Measurements from ENCODE around the gene ANKH. TPM values are rescaled to one million over a fixed set of nuclear protein-coding genes. Genes with fewer than 3 reads are reported as not detected.

ANKH gene
- total RNA-seq (71.1 and 71.3 TPM in 2 replicates), polyA plus RNA-seq (6.3 and 13.7 TPM in 2 replicates), polyA minus RNA-seq (16.8 and 19.0 TPM in 2 replicates)
- 10.3 TPM for total RNA-seq (2013)

DNA sequence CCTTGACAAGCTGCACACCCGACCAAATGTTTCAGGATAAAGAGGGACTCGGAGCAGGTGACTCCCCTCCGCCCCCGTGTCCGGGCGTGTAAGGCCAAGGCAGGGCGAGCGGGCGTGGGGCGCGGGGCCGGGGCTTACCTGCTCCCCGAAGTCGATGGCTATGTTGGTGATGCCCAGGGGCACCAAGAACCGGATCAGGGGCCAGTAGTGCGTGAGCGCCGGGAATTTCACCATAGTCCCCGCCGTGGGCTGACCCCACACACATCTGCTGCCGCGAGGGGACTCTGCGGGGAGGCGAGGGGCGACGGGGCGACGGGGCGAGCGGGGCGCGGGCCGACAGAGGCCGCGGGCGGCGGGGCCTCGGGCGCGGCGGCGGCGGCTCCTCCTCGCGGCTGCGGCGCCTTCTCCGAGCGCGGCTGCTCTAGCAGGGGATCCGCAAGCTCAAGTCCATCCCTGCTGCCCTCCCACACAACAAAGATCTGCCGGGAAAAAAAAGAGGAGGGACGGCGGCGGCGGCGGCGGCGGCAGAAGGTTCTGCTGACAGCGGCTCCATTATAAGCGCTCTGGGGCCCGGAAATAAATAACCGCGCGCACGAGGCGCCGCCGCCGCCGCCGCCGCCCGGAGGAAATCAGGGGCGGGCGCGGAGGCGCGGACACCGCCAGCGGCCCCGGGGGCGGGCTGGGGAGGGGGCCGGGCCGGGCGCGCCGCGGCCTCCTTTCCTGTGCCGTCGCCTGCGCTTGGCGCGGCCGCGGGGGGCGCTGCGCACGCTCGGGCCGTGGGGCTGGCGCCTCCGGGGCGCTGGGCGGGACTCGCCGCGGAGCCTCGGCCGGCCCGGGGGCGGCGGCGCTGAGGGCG is at the start of gene ANKH:
TSS of gene ANKH (minus strand) at position 565 of the 856 bp plus-strand sequence. CDS start at position 234, 331 bp downstream.
- peak within 1 kb of the TSS; percentile 73 for H3K9ac ChIP-seq (ENCODE audit: low read length)
- peaks cover 6% of the 10 kb centered on the region for H4K20me1 ChIP-seq (ENCODE audit: control insufficient read depth, insufficient read depth, low read length, poor library complexity, severe bottlenecking)
- peak within 1 kb of the TSS; percentile 24 to 74 for H3K27ac ChIP-seq (ENCODE audit: low read length in 2 of 2)
- H3K36me3 ChIP-seq (replicated peaks in 1 of 2; ENCODE audit: control extremely low read depth in 1 of 2, control insufficient read depth in 1 of 2, extremely low read depth in 1 of 2, insufficient read depth in 2 of 2, low read length in 1 of 2): no peaks in the 10 kb centered on the region
- DNase-seq (peak; percentile 90), ATAC-seq (ENCODE audit: low read depth) (peak; percentile 87)
- peak within 1 kb of the TSS; percentile 94 for H3K4me2 ChIP-seq (replicated peaks; ENCODE audit: low read depth, low read length, poor library complexity, severe bottlenecking)
- no peak for TF ChIP-seq EZH2 (IDR thresholded peaks at IDR 0.05; ENCODE audit: borderline replicate concordance, insufficient read depth, low read depth, low read length, poor library complexity, severe bottlenecking)
- TF ChIP-seq, protein P1, sequence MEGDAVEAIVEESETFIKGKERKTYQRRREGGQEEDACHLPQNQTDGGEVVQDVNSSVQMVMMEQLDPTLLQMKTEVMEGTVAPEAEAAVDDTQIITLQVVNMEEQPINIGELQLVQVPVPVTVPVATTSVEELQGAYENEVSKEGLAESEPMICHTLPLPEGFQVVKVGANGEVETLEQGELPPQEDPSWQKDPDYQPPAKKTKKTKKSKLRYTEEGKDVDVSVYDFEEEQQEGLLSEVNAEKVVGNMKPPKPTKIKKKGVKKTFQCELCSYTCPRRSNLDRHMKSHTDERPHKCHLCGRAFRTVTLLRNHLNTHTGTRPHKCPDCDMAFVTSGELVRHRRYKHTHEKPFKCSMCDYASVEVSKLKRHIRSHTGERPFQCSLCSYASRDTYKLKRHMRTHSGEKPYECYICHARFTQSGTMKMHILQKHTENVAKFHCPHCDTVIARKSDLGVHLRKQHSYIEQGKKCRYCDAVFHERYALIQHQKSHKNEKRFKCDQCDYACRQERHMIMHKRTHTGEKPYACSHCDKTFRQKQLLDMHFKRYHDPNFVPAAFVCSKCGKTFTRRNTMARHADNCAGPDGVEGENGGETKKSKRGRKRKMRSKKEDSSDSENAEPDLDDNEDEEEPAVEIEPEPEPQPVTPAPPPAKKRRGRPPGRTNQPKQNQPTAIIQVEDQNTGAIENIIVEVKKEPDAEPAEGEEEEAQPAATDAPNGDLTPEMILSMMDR (IDR thresholded peaks at IDR 0.05): no peak
- peaks cover 5% of the 10 kb centered on the region for H3K79me2 ChIP-seq (ENCODE audit: control insufficient read depth, insufficient read depth, low read length)
- H3K4me3 Mint-ChIP-seq: peak within 1 kb of the TSS; percentile 94
- peak within 1 kb of the TSS; percentile 88 for H3K27ac Mint-ChIP-seq
- peak within 1 kb of the TSS; percentile 88 for H2AFZ ChIP-seq (ENCODE audit: insufficient read depth, low read depth, low read length, poor library complexity, severe bottlenecking)
- peaks cover 25% of the 10 kb centered on the region for H3K4me1 Mint-ChIP-seq
- H3K27me3 Mint-ChIP-seq: peaks cover 9% of the 10 kb centered on the region
- no peaks in the 10 kb centered on the region for H3K9me3 Mint-ChIP-seq (ENCODE audit: insufficient read depth)
- H3K27me3 ChIP-seq (replicated peaks in 1 of 4; ENCODE audit: control extremely low read depth in 1 of 4, control insufficient read depth in 3 of 4, insufficient read depth in 4 of 4, low read length in 3 of 4): peaks cover 0 to 3% (median 0%) of the 10 kb centered on the region in 4 experiments
- ChIA-PET POLR2A (interaction anchor here (0.6 to 0.7 kb wide), 3 partner anchors 58 to 721 kb away, joined by 3 to 4 read pairs (median 4); no protein-coding TSS in a partner anchor), CTCF (interaction anchor here (0.7 to 5.4 kb wide), 9 partner anchors 9 to 188 kb away, joined by 3 to 53 read pairs (median 6); no protein-coding TSS in a partner anchor)
- intact Hi-C loops (cut with micrococcal nuclease): loop anchor here (1.0 to 5.0 kb wide), 5 partner anchors 62 to 529 kb away; partner anchors contain the start of gene OTULIN
- WGBS (ENCODE audit: insufficient coverage): under 1% methylated on average over 115 of the region's 115 CpGs
- H3K4me1 ChIP-seq (ENCODE audit: control insufficient read depth in 2 of 2, insufficient read depth in 2 of 2, low read length in 2 of 2): peaks cover 13 to 22% of the 10 kb centered on the region in 2 donors
- H3K4me3 ChIP-seq (ENCODE audit: control extremely low read depth in 1 of 5, extremely low read depth in 1 of 5, insufficient read depth in 1 of 5, low read depth in 2 of 5, low read length in 4 of 5): peak within 1 kb of the TSS; percentile 7 to 86 (median 64)
- no peaks in the 10 kb centered on the region for H3K9me3 ChIP-seq (ENCODE audit: control extremely low read depth in 1 of 3, control insufficient read depth in 2 of 3, insufficient read depth in 1 of 3, low read length in 2 of 3)

DNA sequence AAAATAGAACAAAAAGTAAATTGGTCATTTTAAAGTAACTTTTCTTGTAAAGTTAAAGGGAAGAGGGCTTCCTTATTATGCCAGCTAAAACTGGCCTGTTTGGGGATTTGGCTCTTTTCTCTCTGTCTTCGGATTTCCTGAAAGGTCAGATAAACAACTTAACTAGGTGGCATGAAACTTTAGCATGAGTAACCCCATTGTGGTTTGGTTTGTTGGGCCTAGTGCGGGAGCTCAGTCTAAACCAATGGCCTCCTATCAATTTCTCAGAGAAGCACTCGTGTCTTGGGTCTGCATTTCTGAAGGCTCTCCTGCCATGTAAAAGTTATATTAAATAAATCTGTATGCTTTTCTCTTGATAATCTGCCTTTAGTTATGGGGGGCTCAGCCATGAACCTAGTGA is 48.5 kb upstream of the ANKH start:
- ChIA-PET POLR2A (no interaction called here), CTCF (no interaction called here)
- H3K4me2 ChIP-seq (replicated peaks; ENCODE audit: low read depth, low read length, poor library complexity, severe bottlenecking): no peak overlapping the region
- H3K4me1 ChIP-seq (ENCODE audit: control insufficient read depth in 2 of 2, insufficient read depth in 2 of 2, low read length in 2 of 2): no peaks in the 10 kb centered on the region
- H3K36me3 ChIP-seq (replicated peaks in 1 of 2; ENCODE audit: control extremely low read depth in 1 of 2, control insufficient read depth in 1 of 2, extremely low read depth in 1 of 2, insufficient read depth in 2 of 2, low read length in 1 of 2): no peaks in the 10 kb centered on the region
- H3K9me3 ChIP-seq (ENCODE audit: control extremely low read depth in 1 of 3, control insufficient read depth in 2 of 3, insufficient read depth in 1 of 3, low read length in 2 of 3): no peaks in the 10 kb centered on the region
- no peaks in the 10 kb centered on the region for H3K4me1 Mint-ChIP-seq
- H3K27me3 ChIP-seq (replicated peaks in 1 of 4; ENCODE audit: control extremely low read depth in 1 of 4, control insufficient read depth in 3 of 4, insufficient read depth in 4 of 4, low read length in 3 of 4): peaks cover 0 to 10% (median 0%) of the 10 kb centered on the region in 4 experiments
- no peak for ATAC-seq (ENCODE audit: low read depth)
- H3K9me3 Mint-ChIP-seq (ENCODE audit: insufficient read depth): no peaks in the 10 kb centered on the region
- no peak overlapping the region for H3K4me3 Mint-ChIP-seq
- TF ChIP-seq, protein P1 (IDR thresholded peaks at IDR 0.05): no peak
- TF ChIP-seq EZH2 (IDR thresholded peaks at IDR 0.05; ENCODE audit: borderline replicate concordance, insufficient read depth, low read depth, low read length, poor library complexity, severe bottlenecking): no peak
- DNase-seq: no peak
- H3K9ac ChIP-seq (ENCODE audit: low read length): no peak overlapping the region
- H3K4me3 ChIP-seq (ENCODE audit: control extremely low read depth in 1 of 5, extremely low read depth in 1 of 5, insufficient read depth in 1 of 5, low read depth in 2 of 5, low read length in 4 of 5): no peak overlapping the region
- no peak overlapping the region for H3K27ac Mint-ChIP-seq
- H3K27me3 Mint-ChIP-seq: peaks cover 18% of the 10 kb centered on the region
- WGBS (ENCODE audit: insufficient coverage): 100% methylated on average over 2 of the region's 3 CpGs
- no peak overlapping the region for H3K27ac ChIP-seq (ENCODE audit: low read length in 2 of 2)
- intact Hi-C loops (cut with micrococcal nuclease): no loop called here
- H3K79me2 ChIP-seq (ENCODE audit: control insufficient read depth, insufficient read depth, low read length): no peaks in the 10 kb centered on the region
- H4K20me1 ChIP-seq (ENCODE audit: control insufficient read depth, insufficient read depth, low read length, poor library complexity, severe bottlenecking): no peaks in the 10 kb centered on the region
- no peak overlapping the region for H2AFZ ChIP-seq (ENCODE audit: insufficient read depth, low read depth, low read length, poor library complexity, severe bottlenecking)
